Activated CD4-positive, alpha-beta T cell treated with anti-CD3 and anti-CD28 coated beads, Interleukin-2, amount 50 U/mL, for 48 hours (primary cell): Measurements from ENCODE around the gene SLC44A3.
"Not testable (repeated sequence)": the region's sequence is repeated elsewhere in the genome, so short reads cannot be mapped to it uniquely, and the experiment has no call there.

ENCODE experiments used
- DNase-seq, 2 experiments: peaks; one replicate each; pipeline ENCODE4 v3.0.0-alpha.2; 2020

The SLC44A3 gene

DNA sequence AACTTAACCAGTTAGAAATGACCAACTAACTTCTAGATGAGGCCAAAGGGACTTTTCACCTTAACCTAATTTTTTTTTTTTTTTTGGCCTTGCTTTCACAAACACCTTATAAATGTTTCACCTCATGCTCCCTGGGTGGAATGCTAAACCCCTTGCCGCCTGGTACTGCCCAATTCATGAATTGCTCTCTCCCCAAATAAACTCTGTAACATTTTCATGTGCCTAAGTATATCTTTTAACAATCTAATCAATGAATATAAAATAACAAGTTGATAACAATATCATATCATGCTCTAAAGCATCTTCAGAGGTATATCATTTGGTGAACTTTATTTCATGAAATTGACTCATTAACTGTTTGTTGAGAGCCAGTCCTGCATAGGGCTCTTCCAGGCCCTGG, 117.7 kb downstream of the SLC44A3 start:
- no peak for DNase-seq

DNA sequence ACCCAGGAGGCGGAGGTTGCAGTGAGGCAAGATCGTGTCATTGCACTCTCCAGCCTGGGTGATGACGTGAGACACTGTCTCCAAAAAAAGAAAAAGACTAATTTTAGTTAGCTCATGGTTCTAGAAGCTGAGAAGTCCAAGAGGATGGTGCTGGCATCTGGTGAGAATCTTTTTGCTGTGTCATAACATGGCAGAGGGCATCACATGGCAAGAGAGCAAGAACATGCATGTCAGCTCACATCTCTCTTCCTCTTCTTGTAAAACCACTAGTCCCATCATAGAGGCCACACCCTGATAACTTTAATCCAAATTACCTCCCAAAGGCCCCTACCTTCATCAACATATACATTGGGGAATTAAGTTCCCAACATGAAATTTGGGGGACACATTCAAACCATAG, 120.6 kb downstream of the SLC44A3 start:
- no peak for DNase-seq

DNA sequence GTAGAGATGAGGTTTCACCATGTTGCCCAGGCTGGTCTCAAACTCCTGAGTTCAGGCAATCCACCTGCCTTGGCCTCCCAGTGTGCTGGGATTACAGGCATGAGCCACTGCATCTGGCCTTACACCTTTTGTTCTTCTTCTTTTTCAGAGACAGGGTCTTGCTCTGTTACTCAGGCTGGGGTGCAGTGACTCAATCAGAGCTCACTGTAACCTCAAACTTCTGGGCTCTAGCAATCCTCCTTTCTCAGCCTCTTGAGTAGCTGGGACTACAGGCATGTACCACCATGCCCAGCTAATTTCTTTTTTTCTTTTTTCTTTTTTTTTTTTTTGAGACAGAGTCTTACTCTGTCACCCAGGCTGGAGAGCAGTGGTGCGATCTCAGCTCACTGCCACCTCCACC, 121.3 kb downstream of the SLC44A3 start:
- DNase-seq = not testable (repeated sequence)

DNA sequence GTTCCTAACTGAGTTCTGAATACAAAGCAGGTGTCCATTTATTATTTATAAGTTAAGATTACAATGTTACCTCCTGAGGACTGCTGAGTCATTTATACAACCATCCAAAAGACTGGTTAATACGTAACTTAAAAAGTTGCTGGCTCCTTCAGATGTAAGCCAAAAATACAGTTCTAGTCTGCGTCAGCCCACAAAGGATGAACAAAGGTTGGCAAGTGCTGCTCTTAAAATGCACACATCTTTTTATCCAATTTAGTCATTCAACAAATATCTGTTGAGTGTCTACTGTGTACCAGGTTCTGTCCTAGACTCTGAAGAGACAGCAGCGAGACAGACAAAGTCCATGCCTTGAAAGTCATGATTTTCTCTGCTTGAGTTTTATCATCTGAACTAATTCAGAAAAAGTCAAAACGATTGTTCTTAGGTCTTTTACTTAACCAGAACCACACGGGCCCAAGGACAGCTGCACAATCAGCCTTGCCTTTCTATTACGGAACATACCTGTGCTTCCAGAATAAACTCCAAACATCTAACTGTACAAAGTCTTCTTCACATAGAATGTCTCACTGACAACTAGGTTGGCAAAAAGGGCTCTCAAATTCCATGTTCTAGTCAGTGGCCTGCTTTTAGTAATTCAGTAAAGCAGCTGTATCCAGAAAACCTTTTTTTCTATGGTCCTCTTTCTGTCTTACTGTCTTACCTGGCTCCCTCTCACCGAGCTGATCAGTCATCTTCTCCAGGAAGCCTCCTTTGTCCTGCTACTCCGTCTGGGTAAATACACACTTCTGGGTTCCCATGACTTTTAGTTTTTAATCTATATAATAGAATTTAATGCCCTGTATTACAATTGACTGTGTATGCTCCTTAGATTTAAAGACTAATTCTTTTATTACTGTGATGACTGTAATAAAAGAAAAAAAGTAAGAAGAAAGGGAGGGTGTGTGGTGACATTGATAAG, 122.3 kb downstream of the SLC44A3 start:
- no peak for DNase-seq
